Gastrocnemius medialis (tissue), 4 donors: Measurements from ENCODE around the gene SLC29A2. TPM values are rescaled to one million over a fixed set of nuclear protein-coding genes. Genes with fewer than 3 reads are reported as not detected.

Experiments used
- ATAC-seq, 2 donors: fragments of 150-250 bp; one replicate each; pipeline ENCODE4 v1.9.1; 2016
- DNase-seq, 2 donors: peaks; one replicate each; pipeline ENCODE4 v3.0.0-alpha.2; 2019
- H3K27ac ChIP-seq, 4 donors: fragments of 200-600 bp; sonication (generic); 1 replicate in 1 of 4; 2 replicates in 3 of 4; pipeline ENCODE4 v1.5.1; 2016 to 2018; ENCODE audit warnings: mild to moderate bottlenecking in 2 of 4, moderate library complexity in 1 of 4
- H3K27me3 ChIP-seq, 3 donors: fragments of 200-600 bp; sonication (generic) in 2 of 3; 1 replicate in 1 of 3; 2 replicates in 2 of 3; pipeline versions ENCODE4 v1.5.1 to v1.6.0; 2016 to 2019; ENCODE audit warnings: mild to moderate bottlenecking in 1 of 3, moderate library complexity in 1 of 3
- H3K36me3 ChIP-seq, 2 donors: fragments of 200-600 bp; sonication (generic) in 1 of 2; one replicate each; pipeline ENCODE4 v1.5.1; 2017 to 2018
- H3K4me1 ChIP-seq, 2 donors: fragments of 200-600 bp; sonication (generic) in 1 of 2; one replicate each; pipeline ENCODE4 v1.5.1; 2016 to 2017; ENCODE audit warnings: mild to moderate bottlenecking in 2 of 2
- H3K4me3 ChIP-seq, 4 donors: fragments of 200-600 bp; sonication (generic) in 3 of 4; 1 replicate in 1 of 4; 2 replicates in 3 of 4; pipeline ENCODE4 v1.5.1; 2016 to 2019; ENCODE audit warnings: mild to moderate bottlenecking in 2 of 4
- H3K9me3 ChIP-seq, 3 donors: fragments of 200-600 bp; sonication (generic) in 2 of 3; 1 replicate in 1 of 3; 2 replicates in 2 of 3; pipeline ENCODE4 v1.5.1; 2016 to 2019
- POLR2A ChIP-seq, 2 donors: fragments of 450-650 bp; IDR thresholded peaks; one replicate each; pipeline ENCODE4 v1.6.1; 2017; ENCODE audit warnings: antibody characterized with exemption in 2 of 2, mild to moderate bottlenecking in 2 of 2, moderate library complexity in 2 of 2
- in situ Hi-C, 4 donors: fragments of 200-750 bp; cut with MboI; loops; one replicate each; pipeline versions ENCODE4 v1.15.0 to v1.8.0; 2017; ENCODE audit warnings: low sequenced_read_pairs in 4 of 4
- intact Hi-C: fragments of 100-400 bp; cut with DNase I; formaldehyde crosslinking; loops from one replicate; pipeline ENCODE4 v1.15.1; 2023; ENCODE audit warnings: low total_unique reads
- total RNA-seq, 4 donors: library from RNA; depleted of rRNA; stranded (reverse); fragments of >200 nt; gene quantifications; one replicate each; pipeline versions ENCODE4 v1.1.0 to v1.2.3, GENCODE V29; 2016
- TF ChIP-seq, protein P1 (sequence below), 5 experiments: fragments of 450-650 bp in 3 of 5; fragments of 200-600 bp in 2 of 5; sonication (generic) in 2 of 5; IDR thresholded peaks in 4 of 5; conservative IDR thresholded peaks in 1 of 5; 1 replicate in 4 of 5; 2 replicates in 1 of 5; pipeline ENCODE4 v1.5.1; 2016 to 2019; ENCODE audit warnings: antibody characterized with exemption in 5 of 5, mild to moderate bottlenecking in 3 of 5, moderate library complexity in 3 of 5

SLC29A2 gene
- total RNA-seq, 4 donors from 2014 or later: 39.2 to 106 (median 70.6) TPM

DNA sequence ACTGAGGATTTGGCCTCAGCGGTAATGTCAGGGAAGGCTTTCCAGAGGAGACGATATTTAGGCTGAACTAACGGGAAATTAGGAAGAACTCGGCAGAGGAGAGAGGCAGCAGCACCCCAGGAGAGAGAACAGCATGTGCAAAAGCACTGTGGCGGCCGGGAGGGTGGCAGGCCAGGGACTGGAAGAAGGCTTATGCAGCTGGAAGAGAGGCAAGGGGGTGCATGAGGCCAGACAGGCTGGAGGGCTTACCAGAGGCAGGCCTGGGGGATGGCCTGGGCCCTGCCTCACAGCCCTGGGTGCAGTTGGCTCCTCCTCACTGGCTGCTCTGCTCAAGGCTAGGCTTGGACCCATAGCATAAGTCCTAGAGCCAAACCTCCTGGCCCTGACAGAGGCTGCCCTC lies 41.6 kb upstream of the SLC29A2 start:
- no peak overlapping the region for H3K27ac ChIP-seq
- intact Hi-C loops: no loop called here

DNA sequence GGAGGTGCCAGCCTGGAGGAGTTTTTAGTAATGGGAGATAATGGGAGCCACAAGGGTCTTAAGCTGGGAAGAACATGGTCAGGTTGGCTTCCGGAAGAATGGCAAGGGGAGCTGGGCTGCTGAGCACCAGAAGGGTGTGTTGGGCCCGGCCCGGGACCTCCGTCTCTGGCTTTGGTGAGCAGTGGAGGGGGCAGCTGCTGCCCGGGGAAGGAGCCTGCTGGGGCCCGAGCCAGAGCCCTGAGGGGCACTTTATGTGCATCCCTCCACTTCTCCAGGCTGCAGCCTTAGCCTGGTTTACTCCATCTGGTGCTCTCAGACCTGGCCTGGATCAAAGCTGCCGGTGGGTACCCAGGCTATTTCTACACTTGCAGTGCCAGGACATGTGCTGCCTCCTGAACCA lies 40.5 kb upstream of the SLC29A2 start:
- no peak for TF ChIP-seq POLR2A (IDR thresholded peaks at IDR 0.05)
- TF ChIP-seq, protein P1, sequence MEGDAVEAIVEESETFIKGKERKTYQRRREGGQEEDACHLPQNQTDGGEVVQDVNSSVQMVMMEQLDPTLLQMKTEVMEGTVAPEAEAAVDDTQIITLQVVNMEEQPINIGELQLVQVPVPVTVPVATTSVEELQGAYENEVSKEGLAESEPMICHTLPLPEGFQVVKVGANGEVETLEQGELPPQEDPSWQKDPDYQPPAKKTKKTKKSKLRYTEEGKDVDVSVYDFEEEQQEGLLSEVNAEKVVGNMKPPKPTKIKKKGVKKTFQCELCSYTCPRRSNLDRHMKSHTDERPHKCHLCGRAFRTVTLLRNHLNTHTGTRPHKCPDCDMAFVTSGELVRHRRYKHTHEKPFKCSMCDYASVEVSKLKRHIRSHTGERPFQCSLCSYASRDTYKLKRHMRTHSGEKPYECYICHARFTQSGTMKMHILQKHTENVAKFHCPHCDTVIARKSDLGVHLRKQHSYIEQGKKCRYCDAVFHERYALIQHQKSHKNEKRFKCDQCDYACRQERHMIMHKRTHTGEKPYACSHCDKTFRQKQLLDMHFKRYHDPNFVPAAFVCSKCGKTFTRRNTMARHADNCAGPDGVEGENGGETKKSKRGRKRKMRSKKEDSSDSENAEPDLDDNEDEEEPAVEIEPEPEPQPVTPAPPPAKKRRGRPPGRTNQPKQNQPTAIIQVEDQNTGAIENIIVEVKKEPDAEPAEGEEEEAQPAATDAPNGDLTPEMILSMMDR (IDR thresholded peaks at IDR 0.05 in 4 of 5, conservative IDR thresholded peaks at IDR 0.05 in 1 of 5): no peak
- no peaks in the 10 kb centered on the region for H3K9me3 ChIP-seq
- intact Hi-C loops: no loop called here
- H3K27me3 ChIP-seq: peaks cover 0 to 10% (median 0%) of the 10 kb centered on the region in 3 donors
- H3K4me1 ChIP-seq: peaks cover 0 to 1% of the 10 kb centered on the region in 2 donors
- no peaks in the 10 kb centered on the region for H3K36me3 ChIP-seq
- ATAC-seq: no peak
- no peak overlapping the region for H3K4me3 ChIP-seq
- no peak for DNase-seq
- in situ Hi-C loops: loop anchor here in 3 of 4 donors (25.0 kb wide), 2 partner anchors 275 to 425 kb away; partner anchors contain the start of genes RBM4B (in 2 of the 3) and RCE1 (in 1 of the 3)
- H3K27ac ChIP-seq: no peak overlapping the region

More for the DNA sequence above, 41.6 kb upstream of the SLC29A2 start:
- in situ Hi-C loops: loop anchor here in 3 of 4 donors (25.0 kb wide), 2 partner anchors 274 to 424 kb away; partner anchors contain the start of genes RBM4B (in 2 of the 3) and RCE1 (in 1 of the 3)
- Histone ChIP-seq H3K4me1 (peaks cover 4 to 10% of the 10 kb centered on the region in 2 donors), H3K9me3 (no peaks in the 10 kb centered on the region), H3K4me3 (no peak overlapping the region), H3K27me3 (peaks cover 0 to 10% (median 0%) of the 10 kb centered on the region in 3 donors), H3K36me3 (no peaks in the 10 kb centered on the region)
- no peak for DNase-seq
- no peak for ATAC-seq
- TF ChIP-seq POLR2A (IDR thresholded peaks at IDR 0.05): no peak
- TF ChIP-seq, protein P1 (IDR thresholded peaks at IDR 0.05 in 4 of 5, conservative IDR thresholded peaks at IDR 0.05 in 1 of 5): no peak

DNA sequence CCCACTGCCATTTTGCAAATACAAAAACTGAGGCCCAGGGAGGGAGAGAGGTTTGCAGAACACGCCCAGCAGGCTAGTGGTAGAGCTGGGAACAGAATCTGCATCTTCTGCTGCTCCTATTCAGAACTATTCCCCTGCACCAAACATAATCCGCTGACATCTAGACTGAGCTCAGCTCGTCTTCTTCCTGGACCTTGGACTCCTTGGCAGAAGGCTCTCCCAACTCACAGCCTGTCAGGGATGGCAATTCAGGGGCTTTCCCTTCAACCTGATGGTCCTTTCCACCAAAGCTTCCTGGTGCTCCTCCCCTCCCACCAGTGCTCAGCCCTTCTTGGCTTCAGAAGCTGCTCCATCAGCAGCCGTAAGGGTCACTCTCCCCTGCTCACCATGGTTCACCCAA lies 39.8 kb upstream of the SLC29A2 start:
- Histone ChIP-seq H3K4me3 (no peak overlapping the region), H3K27me3 (peaks cover 0 to 10% (median 0%) of the 10 kb centered on the region in 3 donors), H3K27ac (no peak overlapping the region), H3K9me3 (no peaks in the 10 kb centered on the region), H3K4me1 (no peaks in the 10 kb centered on the region), H3K36me3 (no peaks in the 10 kb centered on the region)
- ATAC-seq (no peak), DNase-seq (no peak)
- in situ Hi-C loops: loop anchor here in 3 of 4 donors (25.0 kb wide), 2 partner anchors 276 to 426 kb away; partner anchors contain the start of genes RBM4B (in 2 of the 3) and RCE1 (in 1 of the 3)
- no peak for TF ChIP-seq POLR2A (IDR thresholded peaks at IDR 0.05)
- TF ChIP-seq, protein P1 (IDR thresholded peaks at IDR 0.05 in 4 of 5, conservative IDR thresholded peaks at IDR 0.05 in 1 of 5): no peak
- intact Hi-C loops: no loop called here

DNA sequence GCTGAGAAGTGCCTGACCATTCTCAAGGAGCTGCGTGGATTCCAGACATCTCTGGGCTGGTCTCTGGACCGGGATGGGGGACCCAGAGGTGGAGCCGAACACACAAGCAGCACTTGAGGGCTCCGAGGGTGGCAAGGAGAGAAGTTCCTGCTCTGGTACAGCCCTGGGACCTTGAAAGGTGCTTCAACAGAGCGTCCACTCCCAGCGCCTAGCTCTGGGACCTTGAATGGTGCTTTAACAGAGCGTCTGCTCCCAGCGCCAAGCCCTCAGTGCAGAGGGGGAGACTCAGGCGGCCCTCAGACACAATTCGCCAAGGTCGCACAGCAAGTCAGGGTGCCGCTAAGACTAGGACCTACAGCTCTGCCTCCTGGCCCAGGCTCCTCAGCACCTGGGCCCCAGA lies 38.6 kb upstream of the SLC29A2 start:
- TF ChIP-seq POLR2A (IDR thresholded peaks at IDR 0.05): no peak
- TF ChIP-seq, protein P1 (IDR thresholded peaks at IDR 0.05 in 4 of 5, conservative IDR thresholded peaks at IDR 0.05 in 1 of 5): no peak
- H3K36me3 ChIP-seq: no peaks in the 10 kb centered on the region
- DNase-seq (no peak), ATAC-seq (no peak)
- no peaks in the 10 kb centered on the region for H3K4me1 ChIP-seq
- in situ Hi-C loops: loop anchor here in 3 of 4 donors (25.0 kb wide), 2 partner anchors 277 to 427 kb away; partner anchors contain the start of genes RBM4B (in 2 of the 3) and RCE1 (in 1 of the 3)
- no peaks in the 10 kb centered on the region for H3K9me3 ChIP-seq
- intact Hi-C loops: no loop called here
- no peak overlapping the region for H3K4me3 ChIP-seq
- no peak overlapping the region for H3K27ac ChIP-seq
- peaks cover 0 to 10% (median 0%) of the 10 kb centered on the region in 3 donors for H3K27me3 ChIP-seq
